GM21447 (cell line): Measurements from ENCODE around the gene GAS6.

Experiments
- ATAC-seq: cut with Tn5 transposase; IDR thresholded peaks from one replicate; pipeline ENCODE4 v1.9.1; 2021; ENCODE audit not compliant: unreplicated experiment

Gene GAS6

DNA sequence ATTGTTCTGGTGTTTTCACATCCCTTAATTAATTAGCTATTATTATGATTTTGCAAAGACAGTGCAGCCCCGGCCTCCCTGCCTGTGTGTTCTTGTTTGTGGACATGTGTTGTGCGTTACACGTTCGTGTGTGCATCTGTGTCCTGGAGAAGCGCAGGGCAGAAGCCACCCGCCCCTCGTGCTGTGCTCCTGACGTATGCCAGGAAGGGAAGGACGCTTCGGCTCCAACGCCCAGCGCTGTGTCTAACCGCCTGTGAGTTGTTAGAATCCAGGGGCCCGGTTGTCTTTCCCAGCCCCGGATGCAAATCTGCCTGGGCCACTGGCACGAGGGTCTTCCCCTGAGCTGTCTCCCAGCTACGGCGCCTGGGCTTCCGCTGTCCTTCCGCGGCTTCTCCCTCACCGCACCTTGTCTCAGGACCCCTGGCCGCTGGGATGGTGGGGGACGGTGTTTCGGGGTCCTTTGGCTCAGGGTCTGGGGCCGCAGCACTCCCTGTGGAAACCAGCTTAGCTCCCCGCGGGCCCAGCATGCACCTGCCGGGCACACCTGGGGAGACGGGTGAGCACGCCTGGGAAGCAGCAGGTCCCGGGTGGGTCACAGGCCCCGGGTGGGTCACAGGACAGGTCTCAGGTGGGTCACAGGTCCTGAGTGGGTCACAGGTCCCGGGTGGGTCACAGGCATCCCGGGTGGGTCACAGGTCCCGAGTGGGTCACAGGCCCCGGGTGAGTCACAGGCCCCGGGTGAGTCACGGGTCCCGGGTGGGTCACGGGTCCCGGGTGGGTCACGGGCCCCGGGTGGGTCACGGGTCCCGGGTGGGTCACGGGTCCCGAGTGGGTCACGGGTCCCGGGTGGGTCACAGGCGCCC is 51.5 kb downstream of the GAS6 start:
- no peak for ATAC-seq

DNA sequence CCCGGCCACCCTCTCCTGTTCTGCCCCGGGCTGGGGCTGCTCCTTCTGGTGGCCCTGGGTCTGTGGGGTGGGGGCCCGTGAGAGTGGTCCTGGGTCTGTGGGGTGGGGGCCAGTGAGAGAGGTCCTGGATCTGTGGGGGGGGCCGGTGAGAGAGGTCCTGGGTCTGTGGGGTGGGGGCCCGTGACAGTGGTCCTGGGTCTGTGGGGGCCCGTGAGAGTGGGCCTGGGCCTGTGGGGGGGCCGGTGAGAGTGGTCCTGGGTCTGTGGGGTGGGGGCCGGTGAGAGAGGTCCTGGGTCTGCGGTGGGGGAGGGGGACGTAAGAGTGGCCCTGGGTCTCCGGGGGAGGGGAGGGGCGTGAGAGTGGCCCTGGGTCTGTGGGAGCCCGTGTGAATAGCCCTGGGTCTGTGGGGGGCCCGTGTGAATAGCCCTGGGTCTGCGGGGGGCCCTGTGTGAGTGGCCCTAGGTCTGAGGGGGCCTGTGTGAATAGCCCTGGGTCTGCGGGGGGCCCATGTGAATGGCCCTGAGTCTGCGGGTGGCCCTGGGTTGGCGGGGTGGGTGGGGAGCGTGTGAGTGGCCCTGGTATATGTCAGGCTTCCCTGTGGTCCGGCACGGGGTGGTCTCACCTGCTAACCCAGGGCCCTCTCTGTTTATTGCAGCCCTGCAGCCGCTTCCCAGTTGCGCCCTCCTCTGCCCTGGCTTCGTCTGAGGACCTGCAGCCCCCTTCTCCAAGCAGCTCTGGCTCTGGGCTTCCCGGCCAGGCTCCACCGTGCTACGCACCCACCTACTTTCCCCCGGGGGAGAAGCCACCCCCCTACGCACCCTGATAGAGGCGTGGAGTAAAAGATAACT is 52.6 kb downstream of the GAS6 start:
- no peak for ATAC-seq

DNA sequence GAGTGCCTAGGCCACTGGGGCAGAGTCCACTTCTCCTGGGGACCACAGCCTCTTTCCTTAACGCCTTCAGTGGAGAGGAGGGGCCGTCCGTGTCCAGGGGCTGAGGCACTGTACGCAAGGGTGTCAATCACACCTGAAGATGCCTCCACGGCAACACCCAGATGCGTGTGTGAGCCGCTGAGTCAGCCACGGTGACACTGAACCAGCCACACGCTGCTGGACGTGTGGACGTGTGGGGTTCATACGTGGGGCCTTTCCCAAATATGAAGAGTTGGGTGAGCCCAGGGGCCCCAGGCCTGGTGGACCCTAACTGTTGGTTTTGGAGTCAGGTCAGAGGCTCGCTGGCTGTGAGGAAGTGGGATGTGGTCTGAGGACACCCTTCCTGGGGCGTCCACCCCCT is 53.2 kb downstream of the GAS6 start:
- ATAC-seq, result no peak

DNA sequence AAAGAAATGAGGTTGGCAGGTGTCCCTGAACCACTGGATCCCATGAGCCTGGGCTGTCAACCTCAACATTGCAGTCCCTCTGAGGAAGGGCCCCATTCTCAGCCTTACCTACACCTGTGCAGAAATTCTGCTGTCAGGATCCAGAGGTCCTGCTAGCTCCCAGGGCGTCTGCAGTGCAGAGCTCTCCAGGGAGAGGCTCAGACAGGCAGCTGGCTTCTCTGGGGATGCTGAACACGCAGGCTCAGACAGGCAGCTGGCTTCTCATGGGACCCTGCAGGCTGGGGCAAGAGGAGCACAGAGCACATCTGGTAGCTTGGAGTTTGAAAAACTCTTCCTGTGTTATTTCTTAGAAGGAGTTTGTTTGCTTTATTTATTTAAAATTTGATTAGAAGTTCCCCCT is 53.9 kb downstream of the GAS6 start:
- ATAC-seq, result no peak

DNA sequence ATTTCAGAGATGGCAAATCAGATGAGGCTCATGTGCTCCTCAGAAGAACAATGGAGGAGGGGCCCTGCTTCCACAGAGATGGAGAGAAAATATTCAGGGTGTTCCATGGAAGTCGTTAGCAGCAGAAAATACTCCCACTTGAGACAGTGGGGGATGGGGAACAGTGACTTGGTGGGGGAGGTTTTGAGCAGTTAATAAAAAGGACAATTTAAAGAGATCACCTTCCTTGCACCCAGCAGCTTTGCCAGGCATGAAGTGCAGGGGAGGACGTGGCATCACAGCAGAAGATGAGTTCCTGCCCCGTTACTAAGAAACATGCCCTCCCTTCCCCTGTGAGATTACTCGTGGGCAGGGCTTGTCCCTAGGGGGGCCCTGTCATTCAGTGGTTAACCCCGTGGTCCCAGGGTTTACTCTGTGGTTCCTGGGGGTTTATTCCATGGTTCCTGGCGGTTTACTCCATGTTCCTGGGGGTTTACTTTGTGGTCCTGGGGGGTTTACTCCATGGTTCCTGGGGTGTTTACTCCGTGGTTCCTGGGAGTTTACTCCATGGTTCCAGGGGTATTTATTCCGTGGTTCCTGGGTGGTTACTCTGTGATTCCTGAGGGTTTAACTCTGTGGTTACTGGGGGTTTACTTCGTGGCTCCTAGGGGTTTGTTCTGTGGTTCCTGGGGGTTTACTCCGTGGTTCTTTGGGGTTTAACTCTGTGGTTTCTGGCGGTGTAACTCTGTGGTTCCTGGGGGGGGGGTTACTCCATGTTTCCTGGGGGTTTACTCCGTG is 55.6 kb downstream of the GAS6 start:
- no peak for ATAC-seq

DNA sequence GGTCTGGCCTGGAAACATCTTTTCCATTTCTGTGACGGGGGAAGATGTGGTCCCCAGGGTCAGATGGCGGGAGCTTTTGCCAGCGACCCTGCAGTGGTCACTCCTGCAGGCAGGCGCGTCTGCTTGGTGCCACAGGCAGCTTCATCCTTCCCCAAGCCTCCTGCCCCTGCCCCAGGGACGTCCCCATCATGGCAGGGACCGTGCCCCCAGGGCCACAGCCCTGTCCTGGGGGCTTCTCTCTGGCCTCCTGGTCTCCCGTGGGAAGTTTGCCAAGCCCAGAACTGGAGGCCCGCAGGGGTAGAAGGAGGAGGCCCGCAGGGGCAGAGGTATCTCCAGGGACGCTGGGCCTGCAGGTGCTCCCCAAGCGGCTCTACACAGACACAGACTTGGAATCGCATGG is 57.4 kb downstream of the GAS6 start:
- ATAC-seq, result no peak

DNA sequence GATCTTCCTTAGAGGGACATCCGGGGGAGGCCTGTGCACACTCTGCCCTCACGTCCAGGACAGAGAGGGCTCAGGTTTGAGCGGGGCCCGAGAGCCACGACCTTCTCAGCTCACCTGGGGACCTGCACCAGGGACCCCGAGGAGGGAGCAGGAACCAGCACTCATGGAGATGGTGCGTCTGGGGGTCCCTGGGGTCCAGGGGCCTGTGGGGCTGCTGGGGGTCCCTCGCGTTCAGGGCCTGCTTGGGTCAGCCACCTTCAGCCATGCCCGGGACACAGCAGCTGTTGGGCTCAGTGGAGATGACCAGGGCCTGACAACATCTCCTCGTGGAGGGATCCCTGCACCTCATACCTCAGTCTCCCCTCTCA is 57.8 kb downstream of the GAS6 start:
- no peak for ATAC-seq

DNA sequence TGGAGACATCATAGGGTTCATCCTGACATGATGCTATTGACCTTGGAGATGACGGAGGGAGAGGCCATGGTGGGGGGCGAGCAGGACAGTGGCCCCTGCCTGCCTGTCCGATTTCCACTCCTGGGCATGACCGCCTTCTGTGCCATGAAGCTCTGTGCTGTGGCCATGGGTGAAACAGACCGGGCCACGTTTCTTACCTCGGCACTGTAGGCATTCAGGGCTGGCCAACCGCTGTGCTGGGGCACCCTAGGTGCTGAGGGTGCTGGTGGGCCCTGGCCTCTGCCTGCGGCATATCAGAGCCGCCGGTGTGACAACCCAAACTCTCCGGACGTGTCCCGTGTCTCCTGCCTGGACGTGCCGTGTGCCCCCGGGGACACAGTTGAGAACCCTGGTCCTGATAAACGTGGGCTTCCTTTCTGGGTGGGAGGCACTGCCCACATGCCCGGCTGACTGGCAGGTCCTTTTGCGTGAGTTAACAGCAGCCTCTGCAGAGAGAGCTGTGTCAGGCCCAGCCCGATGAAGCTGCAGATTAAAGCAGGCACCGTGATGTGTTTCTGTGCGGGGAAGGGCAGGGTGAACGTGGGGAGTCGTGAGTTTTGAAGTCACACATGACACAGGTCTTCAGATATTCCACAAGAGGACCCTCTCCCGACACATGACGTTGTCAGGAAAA is 58.3 kb downstream of the GAS6 start:
- no peak for ATAC-seq

DNA sequence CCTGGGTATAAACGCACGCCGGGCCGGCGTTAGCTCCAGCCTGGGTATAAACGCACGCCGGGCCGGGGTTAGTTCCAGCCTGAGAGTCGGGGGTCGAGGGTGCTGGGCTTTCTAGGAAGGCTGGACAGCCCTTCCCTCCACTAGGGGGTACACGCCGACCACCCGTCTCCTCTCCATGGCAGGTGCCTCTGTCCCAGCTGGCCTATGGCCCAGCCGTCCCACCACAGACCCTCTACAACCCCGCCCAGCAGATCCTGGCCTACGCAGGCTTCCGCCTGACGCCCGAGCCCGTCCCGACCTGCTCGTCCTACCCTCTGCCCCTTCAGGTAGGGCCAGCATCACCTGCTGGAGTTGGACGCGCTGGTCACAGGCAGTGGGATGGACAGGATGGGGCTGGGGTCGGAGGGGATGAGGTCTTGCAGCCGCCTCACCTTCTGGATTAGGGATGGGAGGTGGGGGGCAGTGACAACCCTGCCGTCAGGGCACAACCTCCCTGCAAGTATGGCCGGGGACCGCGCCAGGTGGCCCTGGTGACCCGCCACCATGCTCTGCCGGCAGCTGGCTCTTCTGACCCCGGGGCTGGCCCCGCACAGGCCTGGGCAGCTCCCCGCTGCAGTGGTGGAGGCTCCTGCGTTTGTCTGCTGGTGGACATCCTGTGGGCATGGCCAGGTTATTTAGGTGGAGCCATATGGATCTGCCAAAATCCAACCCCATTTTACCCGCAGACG is 59.0 kb downstream of the GAS6 start:
- ATAC-seq, result no peak

DNA sequence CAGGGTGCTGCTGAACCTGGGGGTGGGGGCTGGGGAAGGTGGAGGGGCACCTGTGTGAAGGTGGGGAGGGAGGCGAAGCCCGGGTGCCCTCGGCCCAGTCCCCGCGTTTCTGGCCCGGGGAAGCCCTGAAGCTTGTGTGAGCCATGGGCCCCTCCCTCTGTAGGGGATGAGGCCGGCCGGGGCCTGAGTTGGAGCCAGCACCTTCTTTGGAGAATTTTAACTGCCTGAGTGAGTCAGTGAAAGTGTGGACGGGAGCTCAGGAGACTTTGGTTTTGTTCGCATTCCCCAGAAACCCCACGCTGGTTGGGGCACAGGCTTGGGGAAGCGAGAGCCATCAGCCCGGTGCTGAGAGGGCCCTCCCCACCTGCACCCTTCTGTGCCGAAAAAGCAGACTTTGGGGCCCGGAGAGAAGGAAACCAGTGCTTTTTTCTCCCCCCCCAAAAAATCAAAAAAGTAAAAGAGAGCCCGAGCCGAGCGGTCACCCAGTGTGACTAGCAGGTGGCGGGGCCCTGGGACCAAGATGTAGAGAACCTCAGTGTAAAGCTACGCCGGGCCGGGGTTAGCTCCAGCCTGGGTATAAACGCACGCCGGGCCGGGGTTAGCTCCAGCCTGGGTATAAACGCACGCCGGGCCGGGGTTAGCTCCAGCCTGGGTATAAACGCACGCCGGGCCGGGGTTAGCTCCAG is 59.7 kb downstream of the GAS6 start:
- no peak for ATAC-seq

DNA sequence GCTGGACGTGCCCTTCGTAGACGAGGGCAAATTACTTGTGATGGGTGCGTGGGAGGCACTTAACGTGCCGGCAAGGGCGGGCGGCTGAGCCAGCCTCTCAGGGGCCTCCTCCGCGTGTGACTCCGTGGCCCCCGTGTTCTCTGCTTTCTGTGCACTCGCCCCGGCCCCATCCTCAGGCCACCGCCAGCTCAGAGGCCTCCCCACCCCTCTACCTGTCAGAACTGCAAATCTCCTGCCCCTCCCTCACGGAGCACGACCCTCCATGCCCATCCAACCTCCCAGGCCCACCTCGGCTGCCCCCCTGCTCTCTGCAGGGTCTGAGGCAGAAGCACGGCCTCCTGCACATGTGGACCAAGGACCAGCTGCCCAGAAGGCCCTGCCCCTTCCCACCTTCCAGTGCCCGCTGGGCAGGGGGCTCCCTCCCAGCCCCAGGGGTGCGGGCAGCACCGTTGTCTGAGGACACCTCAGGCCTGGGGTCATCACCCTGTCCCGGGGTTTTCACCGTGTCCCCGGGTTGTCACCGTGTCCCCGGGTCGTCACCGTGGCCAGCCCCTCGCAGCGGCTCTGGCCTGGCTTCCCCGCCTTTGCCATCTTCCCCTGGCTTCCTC is 60.4 kb downstream of the GAS6 start:
- no peak for ATAC-seq

DNA sequence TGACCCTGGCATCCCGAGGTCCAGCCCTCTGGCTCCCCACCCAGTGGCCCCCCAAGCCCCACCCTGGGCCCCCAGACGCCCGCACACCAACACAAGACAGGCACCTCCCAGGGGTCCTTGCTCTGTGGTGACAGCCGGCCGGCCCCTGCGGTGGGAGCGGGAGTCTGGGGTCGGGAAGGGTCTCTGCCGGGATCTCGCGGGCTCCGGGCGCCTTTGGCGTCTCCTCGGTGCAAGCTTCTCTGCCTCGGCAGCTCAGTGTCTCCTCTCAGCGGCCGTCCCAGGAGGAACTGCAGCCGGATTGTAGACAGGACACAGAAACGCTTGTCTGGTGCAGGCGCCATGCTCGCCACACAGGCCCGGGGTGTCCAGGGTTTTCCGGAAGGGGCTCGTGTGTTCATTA is 61.1 kb downstream of the GAS6 start:
- ATAC-seq, result no peak

DNA sequence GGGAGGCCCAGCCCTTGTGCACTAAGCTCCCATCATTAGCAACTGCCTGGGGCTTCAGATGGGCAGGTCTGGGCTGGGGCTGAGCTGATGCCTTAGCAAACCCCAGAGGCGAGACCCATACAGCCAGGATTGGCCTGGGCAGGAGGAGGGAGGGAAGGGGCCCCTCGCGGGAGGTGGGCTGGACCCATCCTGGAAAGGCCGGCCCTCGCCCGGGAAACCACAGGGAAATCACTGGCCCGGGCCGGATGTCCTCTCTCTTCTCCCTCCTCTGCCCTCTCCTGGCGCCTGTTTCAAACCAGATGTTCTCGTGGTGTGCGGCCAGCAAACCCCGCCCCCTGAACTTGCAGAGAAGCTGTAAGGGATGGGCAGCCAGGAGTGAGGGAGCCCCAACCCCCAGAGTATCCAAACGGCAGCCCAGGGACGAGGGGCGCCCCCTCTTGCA is 61.8 kb downstream of the GAS6 start:
- no peak for ATAC-seq

DNA sequence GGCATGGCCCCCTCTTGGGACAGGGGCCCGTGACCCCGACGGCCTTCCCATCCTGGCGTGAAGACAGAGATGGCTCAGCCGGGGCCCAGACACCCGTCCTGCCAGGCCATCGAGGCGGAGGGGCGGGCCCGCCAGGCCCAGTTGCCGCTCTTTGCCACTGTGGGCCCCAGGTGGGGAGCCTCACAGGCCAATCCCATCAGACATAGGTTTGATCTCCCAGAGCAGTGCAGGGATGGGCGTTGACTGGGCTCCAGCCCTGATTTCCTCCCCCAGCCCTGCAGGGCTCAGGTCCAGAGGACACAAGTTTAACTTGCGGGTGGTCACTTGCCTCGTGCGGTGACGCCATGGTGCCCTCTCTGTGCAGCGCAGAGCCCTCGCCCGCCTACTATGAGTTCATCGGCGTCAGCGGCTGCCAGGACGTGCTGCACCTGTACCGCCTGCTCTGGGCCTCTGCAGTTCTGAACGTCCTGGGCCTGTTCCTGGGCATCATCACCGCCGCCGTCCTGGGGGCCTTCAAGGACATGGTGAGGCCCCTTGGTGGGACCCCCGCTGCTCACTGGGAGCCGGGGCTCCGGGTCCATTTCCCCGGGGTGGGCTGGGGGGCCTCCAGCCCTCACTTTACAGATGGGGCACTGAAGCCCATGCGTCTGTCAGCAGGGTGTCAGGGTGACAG is 62.5 kb downstream of the GAS6 start:
- no peak for ATAC-seq

DNA sequence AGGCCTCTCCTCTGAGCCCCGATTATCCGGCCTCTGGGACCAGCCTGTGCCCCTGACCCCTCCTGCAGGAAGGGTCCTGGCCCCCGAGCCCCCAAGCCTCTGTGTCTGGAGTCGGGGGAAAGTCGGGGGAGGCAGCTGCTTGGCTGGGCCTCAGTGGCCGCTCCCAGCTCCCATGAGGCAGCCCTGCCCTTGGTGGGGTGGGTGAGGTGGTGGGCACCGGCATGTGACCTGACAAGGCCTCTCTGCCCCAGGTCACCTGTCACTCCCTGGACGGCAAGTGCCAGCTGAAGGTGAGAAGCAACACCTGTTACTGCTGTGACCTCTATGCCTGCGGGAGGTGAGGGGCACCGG is 63.3 kb downstream of the GAS6 start:
- no peak for ATAC-seq

DNA sequence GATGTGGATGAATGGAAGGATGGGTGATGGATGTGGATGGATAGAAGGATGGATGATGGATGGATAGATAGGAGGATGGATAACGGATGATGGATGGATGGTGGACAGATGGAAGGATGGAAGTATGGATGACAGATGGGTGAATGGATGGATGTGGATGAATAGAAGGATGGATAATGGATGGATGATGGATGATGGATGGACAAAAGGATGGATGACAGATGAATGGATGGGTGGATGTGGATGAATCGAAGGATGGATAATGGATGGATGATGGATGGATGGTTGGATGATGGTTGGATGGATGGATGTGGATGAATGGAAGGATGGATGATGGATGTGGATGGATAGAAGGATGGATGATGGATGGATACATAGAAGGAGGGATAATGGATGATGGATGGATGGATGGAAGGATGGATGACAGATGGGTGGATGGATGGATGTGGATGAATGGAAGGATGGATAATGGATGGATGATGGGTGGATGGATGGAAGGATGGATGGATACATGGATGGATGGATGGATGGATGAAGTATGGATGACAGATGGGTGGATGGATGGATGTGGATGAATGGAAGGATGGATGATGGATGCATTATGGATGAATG is 65.6 kb downstream of the GAS6 start:
- ATAC-seq, result no peak

DNA sequence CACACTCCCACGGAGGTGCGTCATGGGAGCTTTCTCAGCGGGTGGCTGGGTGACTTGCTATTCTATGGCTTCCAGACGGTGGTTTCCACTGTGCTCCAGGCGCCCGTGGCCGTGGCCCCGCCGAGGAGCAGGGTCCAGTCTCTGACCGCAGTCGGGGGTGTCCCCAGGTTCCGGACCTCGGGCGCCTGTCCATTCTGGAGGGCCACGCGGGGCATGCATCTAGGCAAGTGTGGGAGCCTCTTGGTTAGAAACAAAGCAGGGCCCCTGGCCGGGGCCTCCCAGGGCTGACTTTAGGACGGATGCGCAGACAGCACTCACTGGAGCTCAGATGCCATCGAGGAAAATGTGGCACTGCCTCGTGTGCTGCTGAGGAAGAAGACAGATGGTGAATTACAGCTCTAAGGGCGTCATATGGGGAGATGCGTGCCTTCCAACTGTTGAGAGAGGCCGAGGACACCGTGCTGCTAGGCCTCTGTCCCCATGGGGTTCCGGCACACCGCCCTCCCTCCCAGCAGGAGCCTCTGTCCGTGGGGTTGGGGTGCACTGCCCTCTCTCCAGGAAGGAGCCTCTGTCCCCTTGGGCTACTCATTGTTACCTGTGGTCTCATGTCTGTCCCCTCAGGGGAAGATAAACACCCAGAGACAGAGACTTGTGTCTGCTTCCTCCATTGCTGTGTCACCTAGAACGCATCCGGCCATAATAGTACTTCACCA is 66.8 kb downstream of the GAS6 start:
- no peak for ATAC-seq
